Measurements from ENCODE around the gene FAM117A. TPM values are rescaled to one million over a fixed set of nuclear protein-coding genes. Genes with fewer than 3 reads are reported as not detected.

FAM117A gene
- total RNA-seq, 4 donors from 2014 or later = 8.6 to 14.6 (median 10.7) TPM

- Histone ChIP-seq H3K27ac (no peak overlapping the region), H3K4me3 (no peak overlapping the region), H3K4me1 (peaks cover 11 to 31% (median 15%) of the 10 kb centered on the region in 4 donors), H3K36me3 (peaks cover 0 to 49% (median 24%) of the 10 kb centered on the region in 4 donors), H3K9me3 (no peaks in the 10 kb centered on the region), H3K27me3 (no peaks in the 10 kb centered on the region)
- DNase-seq = no peak
- TF ChIP-seq EP300 (IDR thresholded peaks at IDR 0.05; ENCODE audit: low read depth) = no peak
- no peak for TF ChIP-seq POLR2AphosphoS5 (IDR thresholded peaks at IDR 0.05)
- no peak for TF ChIP-seq POLR2A (IDR thresholded peaks at IDR 0.05)
- no peak for TF ChIP-seq CTCF (IDR thresholded peaks at IDR 0.05)
- intact Hi-C loops (cut with DNase I; ENCODE audit: low total_unique reads) = no loop called here
- in situ Hi-C loops (cut with MboI; ENCODE audit: low pct_ligation_motif_present in 1 of 4, low pct_unique_long_range_greater_than_20kb in 1 of 4, low sequenced_read_pairs in 3 of 4) = loop anchor here in 2 of 4 donors (10.0 to 25.0 kb wide), 2 partner anchors 80 to 293 kb away; partner anchors contain the start of genes KAT7 (in 1 of the 2) and PHB1 (in 1 of the 2)
These were observed 58.7 kb downstream of the FAM117A start for GRCh38 chr17:49705254-49705653.

DNA sequence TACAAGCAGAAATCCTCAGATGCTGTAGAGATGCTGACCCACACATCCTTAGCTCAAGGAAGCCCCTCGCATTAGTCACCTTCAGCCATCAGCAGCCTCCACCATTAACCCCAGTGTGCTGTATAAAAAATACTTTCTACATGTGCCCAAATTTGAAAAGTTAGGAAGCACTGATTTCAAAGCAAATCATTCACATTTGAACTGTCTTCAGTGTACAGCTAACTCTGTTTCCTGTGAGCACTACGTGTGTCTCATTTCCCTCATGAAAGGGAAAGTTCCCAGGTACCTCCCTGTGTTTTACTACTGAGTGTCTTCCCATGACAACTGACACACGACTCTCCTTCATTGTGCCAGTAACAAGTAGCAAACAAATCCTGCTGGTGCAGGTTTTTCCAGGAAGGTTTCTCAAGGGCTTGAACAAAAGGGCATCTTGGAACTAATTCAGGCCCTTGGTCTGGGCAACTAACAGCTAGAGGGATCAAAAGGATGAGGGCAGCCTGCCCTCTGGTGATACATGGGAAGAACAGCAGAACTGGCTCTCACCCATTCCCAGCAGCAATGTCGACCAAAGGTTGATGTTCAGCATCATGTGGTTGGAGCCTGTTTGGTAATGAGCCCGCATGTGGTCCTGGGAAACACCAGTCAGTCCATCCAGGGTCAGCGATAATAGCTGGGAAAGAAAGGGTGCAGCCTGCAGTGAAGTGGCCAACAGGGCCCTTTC lies 60.2 kb downstream of the FAM117A start:
- TF ChIP-seq POLR2A (IDR thresholded peaks at IDR 0.05) = no peak
- TF ChIP-seq CTCF (IDR thresholded peaks at IDR 0.05) = peak; percentile 10 to 43 (median 34)
- peaks cover 11 to 25% (median 14%) of the 10 kb centered on the region in 4 donors for H3K4me1 ChIP-seq
- H3K36me3 ChIP-seq = peaks cover 0 to 50% (median 25%) of the 10 kb centered on the region in 4 donors
- no peak overlapping the region for H3K27ac ChIP-seq
- no peaks in the 10 kb centered on the region for H3K27me3 ChIP-seq
- peak; percentile 16 for DNase-seq
- intact Hi-C loops (cut with DNase I; ENCODE audit: low total_unique reads) (no loop called here), in situ Hi-C loops (cut with MboI; ENCODE audit: low pct_ligation_motif_present in 1 of 4, low pct_unique_long_range_greater_than_20kb in 1 of 4, low sequenced_read_pairs in 3 of 4) (loop anchor here in 3 of 4 donors (5.0 to 25.0 kb wide), 3 partner anchors 81 to 291 kb away; partner anchors contain the start of genes KAT7 (in 1 of the 3) and PHB1 (in 1 of the 3))
- no peaks in the 10 kb centered on the region for H3K9me3 ChIP-seq
- H3K4me3 ChIP-seq = no peak overlapping the region
- WGBS, 2 donors (ENCODE audit: low coverage in 1 of 2) = 57 to 92% methylated on average over 2 to 6 of the region's 6 CpGs

DNA sequence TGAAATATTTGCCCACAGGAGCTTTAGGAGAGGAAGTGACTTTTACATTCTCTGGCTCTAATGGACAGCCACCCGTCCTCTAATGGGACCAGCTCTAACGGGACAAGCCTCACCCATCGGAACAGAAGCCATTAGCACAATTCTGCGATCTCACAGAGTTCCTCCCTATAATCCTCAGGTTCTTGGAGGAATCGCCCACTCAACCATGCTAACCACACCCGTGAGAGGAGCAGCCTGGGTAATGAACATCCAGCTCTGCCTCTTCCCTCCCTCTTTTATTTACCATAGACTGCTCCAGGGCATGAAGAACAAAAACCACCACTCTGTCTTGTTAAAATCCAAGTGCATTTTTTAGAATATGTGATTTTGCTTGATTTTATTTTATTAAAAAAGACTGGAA lies 63.0 kb downstream of the FAM117A start:
- H3K9me3 ChIP-seq = no peaks in the 10 kb centered on the region
- peaks cover 0 to 9% (median 2%) of the 10 kb centered on the region in 4 donors for H3K4me1 ChIP-seq
- no peak overlapping the region for H3K27ac ChIP-seq
- intact Hi-C loops (cut with DNase I; ENCODE audit: low total_unique reads) (no loop called here), in situ Hi-C loops (cut with MboI; ENCODE audit: low pct_ligation_motif_present in 1 of 4, low pct_unique_long_range_greater_than_20kb in 1 of 4, low sequenced_read_pairs in 3 of 4) (loop anchor here in 3 of 4 donors (5.0 to 25.0 kb wide), 3 partner anchors 84 to 289 kb away; partner anchors contain the start of genes KAT7 (in 1 of the 3) and PHB1 (in 1 of the 3))
- peaks cover 0 to 50% (median 25%) of the 10 kb centered on the region in 4 donors for H3K36me3 ChIP-seq
- 83% methylated on average over 6 of the region's 6 CpGs for WGBS, 2 donors (ENCODE audit: low coverage in 1 of 2)
- no peaks in the 10 kb centered on the region for H3K27me3 ChIP-seq
- no peak for DNase-seq
- TF ChIP-seq EP300 (IDR thresholded peaks at IDR 0.05; ENCODE audit: low read depth) (no peak), CTCF (IDR thresholded peaks at IDR 0.05) (no peak), POLR2A (IDR thresholded peaks at IDR 0.05) (no peak), POLR2AphosphoS5 (IDR thresholded peaks at IDR 0.05) (no peak)
- no peak overlapping the region for H3K4me3 ChIP-seq

DNA sequence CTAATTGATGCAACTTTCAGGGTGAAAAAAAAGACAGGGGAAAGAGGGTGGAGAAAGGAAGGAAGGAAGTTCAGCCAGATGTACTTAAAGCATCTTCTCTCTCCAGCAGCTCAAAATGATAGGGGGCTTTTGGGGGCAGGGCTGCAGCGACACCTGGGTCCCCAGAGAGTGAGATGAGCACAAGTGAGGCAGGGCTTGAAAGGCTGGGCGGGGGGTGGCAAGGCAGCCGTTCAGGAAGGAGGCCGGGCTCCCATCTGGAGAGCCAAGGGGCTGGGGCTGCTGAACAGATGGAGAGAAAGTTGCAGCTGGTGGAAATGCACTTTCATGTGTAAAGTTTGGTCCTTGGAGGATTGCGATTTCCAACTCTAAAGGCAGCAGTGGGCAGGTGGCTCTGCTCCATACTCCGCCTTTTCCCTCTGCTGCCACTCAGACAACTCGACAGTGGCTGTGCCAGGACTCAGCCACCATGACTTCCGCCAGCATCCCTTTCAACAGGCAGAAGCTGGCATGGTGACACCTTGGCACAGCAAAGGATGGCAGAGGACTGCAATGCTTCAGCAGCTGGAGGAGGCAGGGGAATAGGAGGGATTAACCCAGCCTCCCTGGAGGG lies 63.9 kb downstream of the FAM117A start:
- WGBS, 2 donors (ENCODE audit: low coverage in 1 of 2) = 77% methylated on average over 8 of the region's 8 CpGs; no CpG with 5 or more reads in 1 of the 2 donors
- in situ Hi-C loops (cut with MboI; ENCODE audit: low pct_ligation_motif_present in 1 of 4, low pct_unique_long_range_greater_than_20kb in 1 of 4, low sequenced_read_pairs in 3 of 4) (loop anchor here (5.0 to 25.0 kb wide), 4 partner anchors 85 to 288 kb away; partner anchors contain the start of genes KAT7 (in 1 of the 4), NXPH3 (in 1 of the 4) and PHB1 (in 1 of the 4)), intact Hi-C loops (cut with DNase I; ENCODE audit: low total_unique reads) (no loop called here)
- no peak for DNase-seq
- H3K27me3 ChIP-seq = no peaks in the 10 kb centered on the region
- no peak overlapping the region for H3K4me3 ChIP-seq
- TF ChIP-seq EP300 (IDR thresholded peaks at IDR 0.05; ENCODE audit: low read depth) = no peak
- no peak for TF ChIP-seq POLR2A (IDR thresholded peaks at IDR 0.05)
- TF ChIP-seq CTCF (IDR thresholded peaks at IDR 0.05) = no peak
- no peak for TF ChIP-seq POLR2AphosphoS5 (IDR thresholded peaks at IDR 0.05)
- no peak overlapping the region for H3K27ac ChIP-seq
- H3K4me1 ChIP-seq = peaks cover 0 to 4% (median 3%) of the 10 kb centered on the region in 4 donors
- H3K9me3 ChIP-seq = no peaks in the 10 kb centered on the region
- H3K36me3 ChIP-seq = peaks cover 0 to 48% (median 21%) of the 10 kb centered on the region in 4 donors
